NCI-H128 (cell line): ENCODE measurements around the gene DHFR.
"Not testable (repeated sequence)": the region's sequence is repeated elsewhere in the genome, so short reads cannot be mapped to it uniquely, and the experiment has no call there.

Source experiments
- DNase-seq: peaks from one replicate; lab custom pipeline; 2025; ENCODE audit not compliant: unreplicated experiment; lab: John Stamatoyannopoulos, UW

Gene DHFR

GRCh38 chr5:80654391-80655230 is at the start of gene DHFR, which contains the start of gene MSH3:
Gene DHFR, minus strand, starts transcription at chr5:80654983. Its CDS starts 494 bp downstream, at chr5:80654489.
Gene MSH3, plus strand, starts transcription at chr5:80654652. Its CDS starts 76 bp downstream, at chr5:80654728.
- DNase-seq = peak; percentile 66

- DNase-seq = no peak
Observed at GRCh38 chr5:80704221-80704620, 49.4 kb upstream of the DHFR start.

- DNase-seq = no peak
Observed at GRCh38 chr5:80703747-80704146, 49.0 kb upstream of the DHFR start.

GRCh38 chr5:80703291-80703690 is 48.5 kb upstream of the DHFR start:
- no peak for DNase-seq

GRCh38 chr5:80701597-80701996 is 46.8 kb upstream of the DHFR start:
- no peak for DNase-seq

- DNase-seq = no peak
Observed at GRCh38 chr5:80698369-80698768, 43.6 kb upstream of the DHFR start.

- no peak for DNase-seq
Observed at GRCh38 chr5:80697100-80697499, 42.3 kb upstream of the DHFR start.

- DNase-seq = no peak
Observed at GRCh38 chr5:80696450-80696849, 41.7 kb upstream of the DHFR start.

GRCh38 chr5:80695666-80696065 is 40.9 kb upstream of the DHFR start:
- DNase-seq = no peak

- DNase-seq = no peak
Observed at GRCh38 chr5:80689627-80690026, 34.8 kb upstream of the DHFR start.

GRCh38 chr5:80688648-80689420 is 34.1 kb upstream of the DHFR start:
- DNase-seq = no peak

- no peak for DNase-seq
Observed at GRCh38 chr5:80686757-80687156, 32.0 kb upstream of the DHFR start.

GRCh38 chr5:80676706-80677105 is 21.9 kb upstream of the DHFR start:
- DNase-seq = no peak

GRCh38 chr5:80672140-80672736 is 17.5 kb upstream of the DHFR start:
- DNase-seq = peak; percentile 53

- DNase-seq = no peak
Observed at GRCh38 chr5:80668016-80668969, 13.5 kb upstream of the DHFR start.

GRCh38 chr5:80667384-80667783 is 12.6 kb upstream of the DHFR start:
- no peak for DNase-seq

- no peak for DNase-seq
Observed at GRCh38 chr5:80665057-80665456, 10.3 kb upstream of the DHFR start.

- DNase-seq = no peak
Observed at GRCh38 chr5:80662108-80662507, 7.3 kb upstream of the DHFR start.

- DNase-seq = not testable (repeated sequence)
Observed at GRCh38 chr5:80660661-80661060, 5.9 kb upstream of the DHFR start.

GRCh38 chr5:80659106-80659505 is 4.3 kb upstream of the DHFR start:
- DNase-seq = no peak

- no peak for DNase-seq
Observed at GRCh38 chr5:80656425-80656824, 1.6 kb upstream of the DHFR start.
